Hepatocyte (in vitro differentiated cells): ENCODE measurements around the gene MAB21L3. TPM values are rescaled to one million over a fixed set of nuclear protein-coding genes. Genes with fewer than 3 reads are reported as not detected.
"Not testable (repeated sequence)": the region's sequence is repeated elsewhere in the genome, so short reads cannot be mapped to it uniquely, and the experiment has no call there.

Experiments used
- DNase-seq: peaks from one replicate; pipeline ENCODE4 v3.0.0-alpha.2; 2016; ENCODE audit warnings: low spot score
- H2AFZ ChIP-seq: fragments of 200-600 bp; sonication (generic); 2 replicates; pipeline ENCODE4 v1.6.0; 2016; ENCODE audit warnings: antibody characterized with exemption, mild to moderate bottlenecking
- H3K27ac ChIP-seq: fragments of 200-600 bp; sonication (generic); 2 replicates; pipeline ENCODE4 v1.5.1; 2016; ENCODE audit warnings: mild to moderate bottlenecking
- H3K27me3 ChIP-seq: fragments of 200-600 bp; sonication (generic); 2 replicates; pipeline ENCODE4 v1.6.1; 2016
- H3K36me3 ChIP-seq: fragments of 200-600 bp; sonication (generic); replicated peaks from 2 replicates; pipeline ENCODE4 v1.5.1; 2016; ENCODE audit warnings: low read depth; ENCODE audit not compliant: insufficient read depth
- H3K4me1 ChIP-seq: fragments of 200-600 bp; sonication (generic); 2 replicates; pipeline ENCODE4 v1.5.1; 2016; ENCODE audit warnings: mild to moderate bottlenecking, moderate library complexity; ENCODE audit not compliant: insufficient read depth
- H3K4me2 ChIP-seq: fragments of 200-600 bp; sonication (generic); 2 replicates; pipeline ENCODE4 v1.6.0; 2016
- H3K4me3 ChIP-seq: fragments of 200-600 bp; sonication (generic); 2 replicates; pipeline ENCODE4 v1.5.1; 2016; ENCODE audit warnings: mild to moderate bottlenecking
- H3K79me2 ChIP-seq: fragments of 200-600 bp; sonication (generic); 2 replicates; pipeline ENCODE4 v1.6.0; 2017; ENCODE audit warnings: mild to moderate bottlenecking
- H3K9me2 ChIP-seq: fragments of 200-600 bp; sonication (generic); replicated peaks from 2 replicates; pipeline ENCODE4 v1.6.0; 2017; ENCODE audit warnings: mild to moderate bottlenecking; ENCODE audit not compliant: insufficient read depth
- H3K9me3 ChIP-seq: fragments of 200-600 bp; sonication (generic); 2 replicates; pipeline ENCODE4 v1.5.1; 2016; ENCODE audit warnings: low read depth, mild to moderate bottlenecking
- H4K20me1 ChIP-seq: fragments of 200-600 bp; sonication (generic); 2 replicates; pipeline ENCODE4 v1.6.0; 2016; ENCODE audit warnings: mild to moderate bottlenecking; ENCODE audit not compliant: insufficient read depth, poor library complexity, severe bottlenecking
- CTCF ChIP-seq: fragments of 200-600 bp; sonication (generic); IDR thresholded peaks from 2 replicates; pipeline ENCODE4 v1.5.1; 2016; ENCODE audit warnings: antibody characterized with exemption, mild to moderate bottlenecking; ENCODE audit not compliant: poor library complexity
- EZH2 ChIP-seq: fragments of 200-600 bp; sonication (generic); IDR thresholded peaks from 2 replicates; pipeline ENCODE4 v1.6.1; 2016; ENCODE audit warnings: antibody characterized with exemption, mild to moderate bottlenecking, borderline replicate concordance
- EZH2phosphoT487 ChIP-seq: fragments of 200-600 bp; sonication (generic); IDR thresholded peaks from one replicate; pipeline ENCODE4 v1.6.1; 2018; ENCODE audit warnings: antibody characterized with exemption, mild to moderate bottlenecking, low read depth, moderate library complexity; ENCODE audit not compliant: unreplicated experiment, severe bottlenecking
- WGBS: methylation state at CpG from one replicate; pipeline ENCODE4 v1.1.6; 2016; ENCODE audit warnings: low lambda C conversion rate; ENCODE audit errors: missing lambda C conversion rate; 5-methylcytosine and 5-hydroxymethylcytosine counted together
- polyA plus RNA-seq: library from polyadenylated mRNA; unstranded; fragments of >200 nt; fragmentation: Nextera tagmentation; extraction: Ambion mirVana; gene quantifications from 2 replicates; pipeline ENCODE4 v1.2.1, GENCODE V29; 2016
- total RNA-seq: library from RNA; depleted of rRNA; stranded (reverse); fragments of >200 nt; gene quantifications from 2 replicates; pipeline ENCODE4 v1.2.3, GENCODE V29; 2014

The MAB21L3 gene
- total and polyA plus RNA-seq, 2 experiments from 2014 or later = 0.47 to 0.74 TPM

GRCh38 chr1:116138277-116138792, 27.1 kb downstream of the MAB21L3 start:
- Histone ChIP-seq H3K79me2 (no peaks in the 10 kb centered on the region), H3K36me3 (no peaks in the 10 kb centered on the region), H3K27me3 (no peaks in the 10 kb centered on the region), H3K4me1 (no peaks in the 10 kb centered on the region), H4K20me1 (no peaks in the 10 kb centered on the region), H3K27ac (no peak overlapping the region), H3K9me3 (no peaks in the 10 kb centered on the region), H3K9me2 (no peaks in the 10 kb centered on the region), H2AFZ (peak overlapping the region; percentile 65), H3K4me2 (no peak overlapping the region), H3K4me3 (no peak overlapping the region)
- no peak for DNase-seq
- TF ChIP-seq EZH2 (no peak), CTCF (no peak), EZH2phosphoT487 (no peak)
- 98% methylated on average over 8 of the region's 8 CpGs for WGBS

GRCh38 chr1:116139592-116140134, 28.5 kb downstream of the MAB21L3 start:
- Histone ChIP-seq H3K4me3 (no peak overlapping the region), H3K27ac (no peak overlapping the region), H3K9me2 (no peaks in the 10 kb centered on the region), H4K20me1 (no peaks in the 10 kb centered on the region), H3K79me2 (no peaks in the 10 kb centered on the region), H3K27me3 (no peaks in the 10 kb centered on the region), H3K36me3 (no peaks in the 10 kb centered on the region), H3K4me1 (no peaks in the 10 kb centered on the region), H3K4me2 (no peak overlapping the region), H3K9me3 (peaks cover 6% of the 10 kb centered on the region), H2AFZ (no peak overlapping the region)
- TF ChIP-seq CTCF (no peak), EZH2 (no peak), EZH2phosphoT487 (no peak)
- no peak for DNase-seq
- 91% methylated on average over 6 of the region's 6 CpGs for WGBS

- Histone ChIP-seq H3K79me2 (no peaks in the 10 kb centered on the region), H3K4me1 (no peaks in the 10 kb centered on the region), H3K36me3 (no peaks in the 10 kb centered on the region), H3K27ac (no peak overlapping the region), H3K4me3 (no peak overlapping the region), H2AFZ (no peak overlapping the region), H3K4me2 (no peak overlapping the region), H3K9me2 (no peaks in the 10 kb centered on the region), H3K9me3 (peaks cover 6% of the 10 kb centered on the region), H3K27me3 (no peaks in the 10 kb centered on the region), H4K20me1 (no peaks in the 10 kb centered on the region)
- WGBS = 80% methylated on average over 1 of the region's 1 CpG
- TF ChIP-seq EZH2 (no peak), EZH2phosphoT487 (no peak), CTCF (no peak)
- DNase-seq = no peak
Observed at GRCh38 chr1:116144151-116144550, 33.0 kb downstream of the MAB21L3 start.

GRCh38 chr1:116146447-116147113, 35.4 kb downstream of the MAB21L3 start:
- 97% methylated on average over 33 of the region's 37 CpGs for WGBS
- DNase-seq, H3K9me2 ChIP-seq: not testable (repeated sequence)

More at GRCh38 chr1:116146447-116147113, 35.4 kb downstream of the MAB21L3 start:
- H3K4me1 ChIP-seq, H3K27me3 ChIP-seq, H2AFZ ChIP-seq, H3K4me2 ChIP-seq, H3K27ac ChIP-seq, H3K9me3 ChIP-seq, H3K79me2 ChIP-seq, H4K20me1 ChIP-seq, H3K36me3 ChIP-seq, H3K4me3 ChIP-seq: not testable (repeated sequence)
